ENCODE results near the gene APOA4.

DNA sequence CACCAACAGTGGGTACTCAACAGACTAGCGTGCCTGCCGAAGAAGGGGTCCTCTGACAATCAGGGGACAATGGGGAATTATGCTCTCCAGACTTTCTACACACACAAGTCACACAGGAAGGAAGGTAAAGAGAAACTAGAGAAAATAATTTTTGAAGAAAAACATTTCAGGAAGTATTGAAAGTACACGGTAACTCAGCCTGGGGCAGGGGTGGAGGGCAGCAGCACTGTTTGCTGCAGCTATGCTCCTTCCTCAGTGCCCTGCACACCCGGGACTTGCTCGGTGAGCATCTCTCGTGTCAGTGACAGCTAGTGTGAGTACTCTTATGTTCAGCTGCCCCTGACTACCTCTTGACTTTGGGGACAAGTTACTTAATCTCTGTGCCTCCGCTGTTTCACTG lies 32.3 kb upstream of the APOA4 start:
- no peak for TF ChIP-seq POLR2A (IDR thresholded peaks at IDR 0.05)
- TF ChIP-seq, protein P1, sequence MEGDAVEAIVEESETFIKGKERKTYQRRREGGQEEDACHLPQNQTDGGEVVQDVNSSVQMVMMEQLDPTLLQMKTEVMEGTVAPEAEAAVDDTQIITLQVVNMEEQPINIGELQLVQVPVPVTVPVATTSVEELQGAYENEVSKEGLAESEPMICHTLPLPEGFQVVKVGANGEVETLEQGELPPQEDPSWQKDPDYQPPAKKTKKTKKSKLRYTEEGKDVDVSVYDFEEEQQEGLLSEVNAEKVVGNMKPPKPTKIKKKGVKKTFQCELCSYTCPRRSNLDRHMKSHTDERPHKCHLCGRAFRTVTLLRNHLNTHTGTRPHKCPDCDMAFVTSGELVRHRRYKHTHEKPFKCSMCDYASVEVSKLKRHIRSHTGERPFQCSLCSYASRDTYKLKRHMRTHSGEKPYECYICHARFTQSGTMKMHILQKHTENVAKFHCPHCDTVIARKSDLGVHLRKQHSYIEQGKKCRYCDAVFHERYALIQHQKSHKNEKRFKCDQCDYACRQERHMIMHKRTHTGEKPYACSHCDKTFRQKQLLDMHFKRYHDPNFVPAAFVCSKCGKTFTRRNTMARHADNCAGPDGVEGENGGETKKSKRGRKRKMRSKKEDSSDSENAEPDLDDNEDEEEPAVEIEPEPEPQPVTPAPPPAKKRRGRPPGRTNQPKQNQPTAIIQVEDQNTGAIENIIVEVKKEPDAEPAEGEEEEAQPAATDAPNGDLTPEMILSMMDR (IDR thresholded peaks at IDR 0.05) = no peak
- no peak for TF ChIP-seq EP300 (IDR thresholded peaks at IDR 0.05)

All from tibial nerve (tissue), 4 donors.